Measurements from ENCODE around the gene CCDC90B. TPM values are rescaled to one million over a fixed set of nuclear protein-coding genes. Genes with fewer than 3 reads are reported as not detected.

CCDC90B gene
- total and polyA plus RNA-seq, 10 of the 15 experiments (the other 5 are each of a cell fraction or from before 2014, with no cell fraction given), result 33.2 to 91.5 (median 59.2) TPM

- in situ Hi-C loops (cut with MboI), result no loop called here
- RAD21 ChIA-PET (ENCODE audit: unreplicated experiment), result no interaction called here
- TF ChIP-seq BRCA1 (IDR thresholded peaks at IDR 0.05; ENCODE audit: low read depth, low read length) (no peak), CHD4 (IDR thresholded peaks at IDR 0.05) (no peak), ZNF24 (IDR thresholded peaks at IDR 0.05) (no peak), FOS (IDR thresholded peaks at IDR 0.05; ENCODE audit: borderline replicate concordance, extremely low read depth, insufficient read length) (no peak), FOXM1 (IDR thresholded peaks at IDR 0.05; ENCODE audit: low read depth, low read length) (no peak), ATF7 (IDR thresholded peaks at IDR 0.05; ENCODE audit: low read depth) (no peak), ATF3 (IDR thresholded peaks at IDR 0.05; ENCODE audit: borderline replicate concordance, extremely low read depth, low read depth, low read length) (no peak), MAX (IDR thresholded peaks at IDR 0.05; ENCODE audit: low read depth, low read length) (no peak), TCF12 (IDR thresholded peaks at IDR 0.05; ENCODE audit: low read depth, low read length) (no peak), NR2C2 (IDR thresholded peaks at IDR 0.05; ENCODE audit: borderline replicate concordance, control insufficient read depth, insufficient read length, low read depth) (no peak), ZBTB4 (CRISPR knock-in tag; IDR thresholded peaks at IDR 0.05) (no peak)
- TF ChIP-seq, protein P1, sequence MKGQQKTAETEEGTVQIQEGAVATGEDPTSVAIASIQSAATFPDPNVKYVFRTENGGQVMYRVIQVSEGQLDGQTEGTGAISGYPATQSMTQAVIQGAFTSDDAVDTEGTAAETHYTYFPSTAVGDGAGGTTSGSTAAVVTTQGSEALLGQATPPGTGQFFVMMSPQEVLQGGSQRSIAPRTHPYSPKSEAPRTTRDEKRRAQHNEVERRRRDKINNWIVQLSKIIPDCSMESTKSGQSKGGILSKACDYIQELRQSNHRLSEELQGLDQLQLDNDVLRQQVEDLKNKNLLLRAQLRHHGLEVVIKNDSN (IDR thresholded peaks at IDR 0.05; ENCODE audit: borderline replicate concordance, extremely low read length, insufficient read depth, low read depth, low read length), result no peak
- TF ChIP-seq, protein P2, sequence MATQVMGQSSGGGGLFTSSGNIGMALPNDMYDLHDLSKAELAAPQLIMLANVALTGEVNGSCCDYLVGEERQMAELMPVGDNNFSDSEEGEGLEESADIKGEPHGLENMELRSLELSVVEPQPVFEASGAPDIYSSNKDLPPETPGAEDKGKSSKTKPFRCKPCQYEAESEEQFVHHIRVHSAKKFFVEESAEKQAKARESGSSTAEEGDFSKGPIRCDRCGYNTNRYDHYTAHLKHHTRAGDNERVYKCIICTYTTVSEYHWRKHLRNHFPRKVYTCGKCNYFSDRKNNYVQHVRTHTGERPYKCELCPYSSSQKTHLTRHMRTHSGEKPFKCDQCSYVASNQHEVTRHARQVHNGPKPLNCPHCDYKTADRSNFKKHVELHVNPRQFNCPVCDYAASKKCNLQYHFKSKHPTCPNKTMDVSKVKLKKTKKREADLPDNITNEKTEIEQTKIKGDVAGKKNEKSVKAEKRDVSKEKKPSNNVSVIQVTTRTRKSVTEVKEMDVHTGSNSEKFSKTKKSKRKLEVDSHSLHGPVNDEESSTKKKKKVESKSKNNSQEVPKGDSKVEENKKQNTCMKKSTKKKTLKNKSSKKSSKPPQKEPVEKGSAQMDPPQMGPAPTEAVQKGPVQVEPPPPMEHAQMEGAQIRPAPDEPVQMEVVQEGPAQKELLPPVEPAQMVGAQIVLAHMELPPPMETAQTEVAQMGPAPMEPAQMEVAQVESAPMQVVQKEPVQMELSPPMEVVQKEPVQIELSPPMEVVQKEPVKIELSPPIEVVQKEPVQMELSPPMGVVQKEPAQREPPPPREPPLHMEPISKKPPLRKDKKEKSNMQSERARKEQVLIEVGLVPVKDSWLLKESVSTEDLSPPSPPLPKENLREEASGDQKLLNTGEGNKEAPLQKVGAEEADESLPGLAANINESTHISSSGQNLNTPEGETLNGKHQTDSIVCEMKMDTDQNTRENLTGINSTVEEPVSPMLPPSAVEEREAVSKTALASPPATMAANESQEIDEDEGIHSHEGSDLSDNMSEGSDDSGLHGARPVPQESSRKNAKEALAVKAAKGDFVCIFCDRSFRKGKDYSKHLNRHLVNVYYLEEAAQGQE (IDR thresholded peaks at IDR 0.05; ENCODE audit: low read depth, low read length), result no peak
- TF ChIP-seq, protein P3, sequence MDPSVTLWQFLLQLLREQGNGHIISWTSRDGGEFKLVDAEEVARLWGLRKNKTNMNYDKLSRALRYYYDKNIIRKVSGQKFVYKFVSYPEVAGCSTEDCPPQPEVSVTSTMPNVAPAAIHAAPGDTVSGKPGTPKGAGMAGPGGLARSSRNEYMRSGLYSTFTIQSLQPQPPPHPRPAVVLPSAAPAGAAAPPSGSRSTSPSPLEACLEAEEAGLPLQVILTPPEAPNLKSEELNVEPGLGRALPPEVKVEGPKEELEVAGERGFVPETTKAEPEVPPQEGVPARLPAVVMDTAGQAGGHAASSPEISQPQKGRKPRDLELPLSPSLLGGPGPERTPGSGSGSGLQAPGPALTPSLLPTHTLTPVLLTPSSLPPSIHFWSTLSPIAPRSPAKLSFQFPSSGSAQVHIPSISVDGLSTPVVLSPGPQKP (IDR thresholded peaks at IDR 0.05; ENCODE audit: low read depth, low read length), result no peak
Observed at GRCh38 chr11:83299681-83300080, 13.5 kb upstream of the CCDC90B start.

More at GRCh38 chr11:83299681-83300080, 13.5 kb upstream of the CCDC90B start:
- Histone ChIP-seq H3K9me3 (replicated peaks; ENCODE audit: control insufficient read depth, insufficient read depth, low read length) (no peaks in the 10 kb centered on the region), H3K79me2 (ENCODE audit: control insufficient read depth, insufficient read depth, low read length) (no peaks in the 10 kb centered on the region), H3K36me3 (ENCODE audit: control insufficient read depth in 2 of 2, insufficient read depth in 2 of 2, low read length in 1 of 2) (no peaks in the 10 kb centered on the region), H3K4me2 (ENCODE audit: control insufficient read depth, insufficient read depth) (no peak overlapping the region), H3K27me3 (replicated peaks in 1 of 2; ENCODE audit: control insufficient read depth in 2 of 2, insufficient read depth in 2 of 2, low read length in 1 of 2) (no peaks in the 10 kb centered on the region), H4K20me1 (ENCODE audit: control insufficient read depth, insufficient read depth) (no peaks in the 10 kb centered on the region), H3K4me1 (ENCODE audit: control insufficient read depth, insufficient read depth, low read length) (no peaks in the 10 kb centered on the region), H3K27ac (ENCODE audit: control insufficient read depth, insufficient read depth) (no peak overlapping the region), H3K9ac (ENCODE audit: control insufficient read depth, insufficient read depth, low read length) (no peak overlapping the region), H2AFZ (ENCODE audit: control insufficient read depth, low read depth, low read length) (no peak overlapping the region), H3K4me3 (no peak overlapping the region)
- DNase-seq (ENCODE audit: low read depth, low spot score) (no peak), FAIRE-seq (no peak), ATAC-seq (no peak)
- BruUV-seq (replicated peaks), result no TSS peak
- WGBS (ENCODE audit: insufficient coverage, insufficient replicate concordance, low lambda C conversion rate, missing lambda C conversion rate), result 49% methylated on average over 6 of the region's 6 CpGs
- SMC1A ChIA-PET (ENCODE audit: uncharacterized antibody, unreplicated experiment), result no interaction called here
- CTCF ChIA-PET, result no interaction called here
- POLR2A ChIA-PET, result no interaction called here
- intact Hi-C loops (cut with micrococcal nuclease; ENCODE audit: unreplicated experiment), result no loop called here
